Spleen (tissue), 7 donors: ENCODE measurements around the gene IL36RN.

Source experiments
- CTCF ChIP-seq, 11 experiments: fragments of 200-600 bp in 7 of 11; fragments of 450-650 bp in 4 of 11; sonication (generic) in 4 of 11; IDR thresholded peaks in 8 of 11; conservative IDR thresholded peaks in 3 of 11; 1 replicate in 7 of 11; 2 replicates in 4 of 11; pipeline versions ENCODE4 v1.4.0 to v1.8.0; 2016 to 2021; ENCODE audit warnings: antibody characterized with exemption in 11 of 11, inconsistent platforms in 4 of 11, mild to moderate bottlenecking in 1 of 11
- POLR2A ChIP-seq, 3 donors: fragments of 450-650 bp; IDR thresholded peaks; one replicate each; pipeline ENCODE4 v1.5.1; 2017; ENCODE audit warnings: antibody characterized with exemption in 3 of 3, mild to moderate bottlenecking in 1 of 3
- POLR2AphosphoS5 ChIP-seq, 3 donors: sonication (generic); formaldehyde crosslinking; IDR thresholded peaks; one replicate each; pipeline ENCODE4 v1.5.1; 2017; ENCODE audit warnings: antibody characterized with exemption in 3 of 3
- donor health status: DM: no; HTN: no; CAD: no; lungs with moderate emphysema.
- donor health status: DM: no; HTN: no; CAD: no.
- donor health status: DM: no; HTN: no; CAD: no.

- no peak for TF ChIP-seq CTCF (IDR thresholded peaks at IDR 0.05 in 8 of 11, conservative IDR thresholded peaks at IDR 0.05 in 3 of 11)
- TF ChIP-seq POLR2AphosphoS5 (IDR thresholded peaks at IDR 0.05), result no peak
- no peak for TF ChIP-seq POLR2A (IDR thresholded peaks at IDR 0.05)
Observed at GRCh38 chr2:113039158-113039557, 19.8 kb upstream of the IL36RN start.
